ENCODE results near the gene ODAD2. TPM values are rescaled to one million over a fixed set of nuclear protein-coding genes. Genes with fewer than 3 reads are reported as not detected.

ODAD2 gene
- polyA plus RNA-seq, 1 donor from 2014 or later = not detected

DNA sequence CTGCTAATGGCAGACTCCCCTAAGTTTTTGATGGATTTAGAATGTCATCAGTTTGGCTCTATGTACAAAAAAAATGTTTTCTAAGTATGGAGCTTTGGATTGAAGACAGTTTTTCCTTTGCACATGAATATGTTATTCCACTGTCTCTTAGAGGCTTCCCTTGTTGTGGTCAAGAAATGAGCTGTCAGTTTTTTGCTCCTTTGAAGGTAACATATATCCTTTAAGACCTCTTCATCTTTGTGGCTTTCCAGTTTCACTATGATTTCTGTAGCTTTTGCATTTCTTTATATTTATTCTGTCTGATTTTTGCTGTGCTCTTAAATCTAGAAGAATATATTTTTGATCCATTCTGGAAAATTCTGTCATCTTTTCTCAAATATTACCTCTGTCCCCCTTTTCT lies 15.8 kb upstream of the ODAD2 start:
- no peaks in the 10 kb centered on the region for H3K27me3 ChIP-seq (ENCODE audit: insufficient read depth, low read depth, low read length)
- H4K20me1 ChIP-seq (ENCODE audit: insufficient read depth) = no peaks in the 10 kb centered on the region

GRCh38 chr10:28012990-28013515 lies 14.2 kb upstream of the ODAD2 start:
- Histone ChIP-seq H3K27me3 (ENCODE audit: insufficient read depth, low read depth, low read length) (no peaks in the 10 kb centered on the region), H3F3A (ENCODE audit: insufficient read depth, low read length, poor library complexity, severe bottlenecking) (no peaks in the 10 kb centered on the region), H3K79me2 (replicated peaks; ENCODE audit: insufficient read depth, low read length) (no peaks in the 10 kb centered on the region), H3K4me3 (ENCODE audit: low read length) (no peak overlapping the region), H3K4me2 (ENCODE audit: low read length) (no peak overlapping the region), H4K20me1 (ENCODE audit: insufficient read depth) (no peaks in the 10 kb centered on the region), H2AFZ (ENCODE audit: low read depth, low read length) (no peak overlapping the region), H3K9me3 (ENCODE audit: low read length) (no peaks in the 10 kb centered on the region), H3K9ac (ENCODE audit: low read length) (no peak overlapping the region), H3K36me3 (ENCODE audit: insufficient read depth, low read length) (no peaks in the 10 kb centered on the region), H3K27ac (ENCODE audit: low read length) (no peak overlapping the region), H3K9me2 (ENCODE audit: insufficient read depth, low read length) (no peaks in the 10 kb centered on the region)
- TF ChIP-seq EP300 (conservative IDR thresholded peaks at IDR 0.05; ENCODE audit: poor library complexity, severe bottlenecking) (no peak), RAD21 (conservative IDR thresholded peaks at IDR 0.05) (no peak), TAF1 (IDR thresholded peaks at IDR 0.05; ENCODE audit: low read depth) (no peak), POLR2AphosphoS5 (IDR thresholded peaks at IDR 0.05) (no peak), MXI1 (conservative IDR thresholded peaks at IDR 0.05; ENCODE audit: poor library complexity, severe bottlenecking) (no peak), EZH2 (IDR thresholded peaks at IDR 0.05; ENCODE audit: borderline replicate concordance, insufficient read depth, low read length, poor library complexity, severe bottlenecking) (no peak), CTCF (IDR thresholded peaks at IDR 0.05; ENCODE audit: poor library complexity, severe bottlenecking) (no peak), SMC3 (conservative IDR thresholded peaks at IDR 0.05; ENCODE audit: poor library complexity) (no peak)
- TF ChIP-seq, protein P1, sequence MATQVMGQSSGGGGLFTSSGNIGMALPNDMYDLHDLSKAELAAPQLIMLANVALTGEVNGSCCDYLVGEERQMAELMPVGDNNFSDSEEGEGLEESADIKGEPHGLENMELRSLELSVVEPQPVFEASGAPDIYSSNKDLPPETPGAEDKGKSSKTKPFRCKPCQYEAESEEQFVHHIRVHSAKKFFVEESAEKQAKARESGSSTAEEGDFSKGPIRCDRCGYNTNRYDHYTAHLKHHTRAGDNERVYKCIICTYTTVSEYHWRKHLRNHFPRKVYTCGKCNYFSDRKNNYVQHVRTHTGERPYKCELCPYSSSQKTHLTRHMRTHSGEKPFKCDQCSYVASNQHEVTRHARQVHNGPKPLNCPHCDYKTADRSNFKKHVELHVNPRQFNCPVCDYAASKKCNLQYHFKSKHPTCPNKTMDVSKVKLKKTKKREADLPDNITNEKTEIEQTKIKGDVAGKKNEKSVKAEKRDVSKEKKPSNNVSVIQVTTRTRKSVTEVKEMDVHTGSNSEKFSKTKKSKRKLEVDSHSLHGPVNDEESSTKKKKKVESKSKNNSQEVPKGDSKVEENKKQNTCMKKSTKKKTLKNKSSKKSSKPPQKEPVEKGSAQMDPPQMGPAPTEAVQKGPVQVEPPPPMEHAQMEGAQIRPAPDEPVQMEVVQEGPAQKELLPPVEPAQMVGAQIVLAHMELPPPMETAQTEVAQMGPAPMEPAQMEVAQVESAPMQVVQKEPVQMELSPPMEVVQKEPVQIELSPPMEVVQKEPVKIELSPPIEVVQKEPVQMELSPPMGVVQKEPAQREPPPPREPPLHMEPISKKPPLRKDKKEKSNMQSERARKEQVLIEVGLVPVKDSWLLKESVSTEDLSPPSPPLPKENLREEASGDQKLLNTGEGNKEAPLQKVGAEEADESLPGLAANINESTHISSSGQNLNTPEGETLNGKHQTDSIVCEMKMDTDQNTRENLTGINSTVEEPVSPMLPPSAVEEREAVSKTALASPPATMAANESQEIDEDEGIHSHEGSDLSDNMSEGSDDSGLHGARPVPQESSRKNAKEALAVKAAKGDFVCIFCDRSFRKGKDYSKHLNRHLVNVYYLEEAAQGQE (IDR thresholded peaks at IDR 0.05; ENCODE audit: borderline replicate concordance) = no peak

More for the DNA sequence above, 15.8 kb upstream of the ODAD2 start:
- Histone ChIP-seq H3K4me3 (ENCODE audit: low read length) (no peak overlapping the region), H2AFZ (ENCODE audit: low read depth, low read length) (no peak overlapping the region), H3K9me3 (ENCODE audit: low read length) (no peaks in the 10 kb centered on the region), H3K36me3 (ENCODE audit: insufficient read depth, low read length) (no peaks in the 10 kb centered on the region), H3K4me2 (ENCODE audit: low read length) (no peak overlapping the region), H3K9me2 (ENCODE audit: insufficient read depth, low read length) (no peaks in the 10 kb centered on the region), H3F3A (ENCODE audit: insufficient read depth, low read length, poor library complexity, severe bottlenecking) (no peaks in the 10 kb centered on the region), H3K9ac (ENCODE audit: low read length) (no peak overlapping the region), H3K27ac (ENCODE audit: low read length) (no peak overlapping the region), H3K79me2 (replicated peaks; ENCODE audit: insufficient read depth, low read length) (no peaks in the 10 kb centered on the region)
- no peak for TF ChIP-seq POLR2AphosphoS5 (IDR thresholded peaks at IDR 0.05)
- no peak for TF ChIP-seq SMC3 (conservative IDR thresholded peaks at IDR 0.05; ENCODE audit: poor library complexity)
- no peak for TF ChIP-seq EP300 (conservative IDR thresholded peaks at IDR 0.05; ENCODE audit: poor library complexity, severe bottlenecking)
- no peak for TF ChIP-seq TAF1 (IDR thresholded peaks at IDR 0.05; ENCODE audit: low read depth)
- TF ChIP-seq, protein P1 (IDR thresholded peaks at IDR 0.05; ENCODE audit: borderline replicate concordance) = no peak
- no peak for TF ChIP-seq RAD21 (conservative IDR thresholded peaks at IDR 0.05)
- TF ChIP-seq CTCF (IDR thresholded peaks at IDR 0.05; ENCODE audit: poor library complexity, severe bottlenecking) = no peak
- no peak for TF ChIP-seq EZH2 (IDR thresholded peaks at IDR 0.05; ENCODE audit: borderline replicate concordance, insufficient read depth, low read length, poor library complexity, severe bottlenecking)
- no peak for TF ChIP-seq MXI1 (conservative IDR thresholded peaks at IDR 0.05; ENCODE audit: poor library complexity, severe bottlenecking)
